ENCODE results near the gene MEP1B.
A peak's percentile ranks its signal among the peaks of the same experiment; 100 is the strongest.
"Not testable (repeated sequence)": the region's sequence is repeated elsewhere in the genome, so short reads cannot be mapped to it uniquely, and the experiment has no call there.

The MEP1B gene

DNA sequence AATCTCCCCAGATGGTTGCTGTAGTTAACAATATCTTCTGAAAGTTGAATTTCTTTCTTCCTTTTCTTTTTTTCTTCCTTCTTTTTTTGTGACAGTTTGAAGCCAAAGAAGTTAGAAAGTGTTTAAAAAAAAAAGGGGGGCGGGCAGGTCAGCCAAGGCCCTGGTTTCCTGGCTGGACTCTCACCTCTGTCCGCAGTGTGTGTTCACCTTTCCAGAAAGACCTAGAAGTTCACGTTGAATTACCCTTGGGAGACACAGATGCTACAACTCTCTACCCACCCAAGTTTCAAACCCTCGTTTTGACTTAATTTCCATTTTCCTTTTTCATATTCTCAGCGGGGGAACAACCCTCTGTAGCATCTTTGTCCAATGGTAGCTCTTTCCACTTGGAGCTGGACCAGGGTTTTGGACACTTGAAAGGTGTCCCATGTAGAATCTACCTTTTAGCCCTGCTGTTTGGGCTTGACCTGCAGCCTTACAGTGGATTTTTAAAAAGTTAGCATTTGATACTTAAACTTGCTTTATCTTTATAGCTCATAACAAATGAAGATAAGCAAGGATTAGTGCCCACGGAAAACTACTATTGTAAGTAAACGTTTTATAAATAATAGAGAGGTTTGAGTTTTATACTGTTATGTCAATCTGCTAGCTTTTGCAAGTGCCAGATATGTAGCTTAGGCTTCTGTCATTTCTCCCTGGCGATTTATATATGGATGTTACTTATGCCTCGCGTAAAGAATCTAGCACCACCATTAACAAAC is 20.0 kb downstream of the MEP1B start:
- no peak for DNase-seq

DNA sequence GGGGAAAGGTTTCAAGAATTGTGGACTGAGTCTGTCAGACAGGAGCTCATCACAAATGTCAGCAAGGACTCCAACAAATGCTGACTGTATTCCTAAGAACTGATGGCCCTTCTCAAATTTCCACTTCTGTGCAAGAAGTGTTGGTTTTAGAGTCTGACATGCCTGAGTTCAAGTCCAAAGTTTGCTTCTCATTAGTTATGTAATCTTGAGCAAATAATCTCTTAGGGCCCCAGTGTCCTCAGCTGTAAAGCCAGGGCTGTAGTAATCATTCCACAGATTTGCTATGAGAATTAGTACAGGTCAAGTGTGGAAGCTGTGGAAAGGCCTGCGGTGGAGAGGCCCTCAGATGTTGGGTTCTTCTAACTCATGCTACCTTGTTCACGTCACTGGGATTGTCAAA is 23.9 kb downstream of the MEP1B start:
- DNase-seq, result no peak

DNA sequence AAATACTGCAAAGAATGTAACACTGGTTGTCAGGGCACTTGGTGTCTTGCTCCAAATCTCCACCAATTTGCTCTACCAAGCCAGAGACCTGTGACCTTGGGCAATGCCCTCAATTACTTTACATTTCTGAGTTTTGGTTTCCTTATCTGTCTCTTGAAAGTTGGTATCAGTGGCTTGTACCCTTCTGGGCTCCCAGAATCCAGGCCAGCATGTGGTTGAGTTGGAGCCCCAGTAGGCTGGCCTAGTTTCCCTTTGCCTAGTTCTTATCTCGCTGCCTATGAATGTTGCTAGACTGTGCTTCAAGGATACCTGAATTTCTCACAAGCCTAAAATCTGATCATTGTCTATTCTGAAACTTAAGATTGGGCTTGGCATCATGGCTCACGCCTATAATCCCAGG is 26.6 kb downstream of the MEP1B start:
- no peak for DNase-seq

DNA sequence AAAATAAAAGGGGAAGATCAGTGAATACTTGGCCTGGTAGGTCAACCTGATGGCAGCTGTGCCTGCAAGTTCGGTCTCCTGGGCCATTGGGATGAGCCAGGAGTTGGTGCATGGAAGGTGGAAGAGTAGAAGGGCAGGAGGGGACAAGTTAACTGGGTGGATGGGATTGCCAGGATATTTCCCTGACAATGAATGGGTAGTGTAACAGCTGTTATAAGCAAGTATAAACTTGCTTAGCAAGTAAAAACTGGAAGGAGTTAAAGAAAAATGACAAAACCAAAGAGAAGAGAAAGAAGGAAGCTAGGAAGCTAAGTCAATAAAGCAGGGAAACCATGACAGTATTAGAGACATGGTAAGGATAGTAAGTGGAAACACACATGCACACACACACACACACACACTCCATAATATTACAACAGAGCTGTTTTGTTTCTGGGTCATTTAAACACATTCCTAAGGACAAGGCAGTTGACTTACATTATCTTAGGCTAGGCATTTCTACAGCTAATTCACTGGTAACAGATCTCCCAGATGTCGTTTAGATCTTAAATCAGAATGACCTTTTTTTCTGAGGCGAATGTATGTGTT is 29.7 kb downstream of the MEP1B start:
- no peak for DNase-seq

DNA sequence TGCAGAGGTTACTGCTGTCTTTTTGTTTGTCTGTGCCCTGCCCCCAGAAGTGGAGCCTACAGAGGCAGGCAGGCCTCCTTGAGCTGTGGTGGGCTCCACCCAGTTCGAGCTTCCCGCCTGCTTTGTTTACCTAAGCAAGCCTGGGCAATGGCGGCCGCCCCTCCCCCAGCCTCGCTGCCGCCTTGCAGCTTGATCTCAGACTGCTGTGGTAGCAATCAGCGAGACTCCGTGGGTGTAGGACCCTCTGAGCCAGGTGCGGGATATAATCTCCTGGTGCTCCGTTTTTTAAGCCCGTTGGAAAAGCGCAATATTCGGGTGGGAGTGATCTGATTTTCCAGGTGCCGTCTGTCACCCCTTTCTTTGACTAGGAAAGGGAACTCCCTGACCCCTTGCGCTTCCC is 43.5 kb downstream of the MEP1B start:
- not testable (repeated sequence) for DNase-seq

DNA sequence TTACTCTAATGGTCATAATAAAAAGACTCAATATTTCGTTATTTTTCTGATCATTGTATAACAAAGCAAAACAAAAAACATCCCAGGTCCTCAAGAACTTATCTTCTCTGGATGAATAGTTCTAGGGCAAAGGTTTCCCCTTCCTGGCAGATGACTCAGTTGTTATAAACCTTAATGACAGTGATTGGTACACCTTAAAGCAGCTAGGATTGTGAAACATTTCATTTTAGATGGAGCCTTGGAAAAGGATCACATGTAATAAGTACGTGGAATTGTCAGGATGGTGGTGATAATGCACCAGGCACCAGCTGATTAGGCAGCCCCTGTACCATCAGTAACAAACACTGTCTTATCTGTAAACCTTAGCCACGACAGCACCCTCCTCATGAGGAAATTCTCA is 47.2 kb downstream of the MEP1B start:
- DNase-seq, result no peak

DNA sequence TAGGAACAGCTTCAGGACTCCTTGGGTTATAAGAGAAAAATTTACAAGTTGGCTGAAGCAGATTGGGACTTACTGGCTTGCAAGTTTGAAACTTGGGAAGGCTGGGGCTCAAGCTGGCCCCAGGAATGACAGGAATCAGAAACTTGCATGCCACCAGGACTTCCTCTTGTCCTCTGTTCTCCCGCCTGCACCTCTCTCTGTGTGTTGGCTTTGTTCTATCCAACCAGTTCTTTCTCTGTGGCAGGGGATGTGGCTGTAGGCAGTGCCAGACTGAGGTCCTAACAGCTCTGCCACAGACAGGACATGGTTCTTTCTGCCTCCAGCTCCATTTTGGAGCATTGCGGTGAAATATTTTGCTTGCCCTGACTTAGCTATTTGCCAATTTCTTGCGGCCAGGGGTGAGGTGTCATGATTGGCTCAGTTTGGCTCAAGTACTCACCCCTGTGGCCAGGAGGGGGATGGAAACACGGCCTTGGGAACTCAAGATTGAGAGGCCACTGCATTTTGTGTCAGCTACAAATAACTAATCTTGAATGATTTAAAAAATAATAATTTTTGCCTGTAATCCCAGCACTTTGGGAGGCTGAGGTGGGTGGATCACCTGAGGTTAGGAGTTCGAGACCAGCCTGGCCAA is 48.9 kb downstream of the MEP1B start:
- no peak for DNase-seq

DNA sequence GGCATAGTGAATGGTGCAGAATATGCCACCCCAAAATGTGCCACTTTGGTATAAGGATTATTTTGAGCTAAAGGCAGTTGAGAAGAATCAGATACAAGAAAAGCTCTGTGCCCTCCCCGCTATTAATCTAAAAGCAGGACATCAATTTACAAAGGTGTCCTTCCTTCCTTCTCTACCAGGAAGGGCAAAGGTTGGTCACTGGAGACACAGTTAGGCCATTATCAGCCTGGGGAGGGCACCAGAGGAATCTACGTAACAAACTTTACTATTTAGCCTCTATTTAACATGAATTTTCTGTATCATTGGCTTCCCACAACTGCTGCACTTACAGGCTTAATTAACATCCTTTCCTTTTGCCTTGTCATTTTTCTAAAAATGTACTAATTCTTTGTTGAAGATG is 52.6 kb downstream of the MEP1B start:
- DNase-seq, result no peak

DNA sequence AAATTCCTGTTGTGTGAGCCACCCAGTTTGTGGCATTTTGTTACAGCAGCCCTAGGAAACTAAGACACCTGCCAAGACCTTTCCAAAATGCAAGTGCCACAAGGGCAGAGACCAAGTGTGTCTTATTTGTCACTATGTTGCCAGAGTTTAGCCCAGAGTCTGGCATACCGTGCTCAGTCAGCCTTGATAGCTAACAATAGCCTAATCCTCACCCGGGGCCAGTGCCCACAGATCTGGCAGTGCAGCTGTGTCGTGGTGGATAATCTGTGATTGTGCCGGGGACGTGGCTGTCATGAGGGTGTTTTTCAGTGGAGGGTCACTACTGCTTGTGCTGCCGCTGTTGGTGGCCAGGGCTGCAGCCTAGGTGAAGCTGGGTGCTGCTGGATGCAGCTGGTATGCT is 53.5 kb downstream of the MEP1B start:
- DNase-seq, result no peak

DNA sequence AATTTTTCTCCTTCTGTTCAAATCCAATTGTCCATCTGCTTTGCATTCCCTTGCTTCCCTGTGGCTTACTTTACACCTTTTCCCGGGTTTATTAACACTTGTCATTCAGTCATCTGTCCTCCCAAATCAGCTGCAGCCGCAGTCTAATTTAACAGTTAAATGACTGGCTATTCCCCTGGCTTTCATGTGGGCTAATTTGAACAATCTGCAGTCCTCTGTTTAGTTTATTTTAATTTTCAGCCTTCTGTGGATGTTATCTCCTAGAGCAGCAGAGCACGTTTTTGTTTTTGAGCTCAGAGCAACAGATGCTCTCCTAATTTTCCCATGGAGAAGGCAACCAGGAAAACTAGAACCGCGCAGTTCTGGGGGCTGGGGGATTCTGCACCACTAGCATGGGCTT is 55.0 kb downstream of the MEP1B start:
- DNase-seq, result no peak

DNA sequence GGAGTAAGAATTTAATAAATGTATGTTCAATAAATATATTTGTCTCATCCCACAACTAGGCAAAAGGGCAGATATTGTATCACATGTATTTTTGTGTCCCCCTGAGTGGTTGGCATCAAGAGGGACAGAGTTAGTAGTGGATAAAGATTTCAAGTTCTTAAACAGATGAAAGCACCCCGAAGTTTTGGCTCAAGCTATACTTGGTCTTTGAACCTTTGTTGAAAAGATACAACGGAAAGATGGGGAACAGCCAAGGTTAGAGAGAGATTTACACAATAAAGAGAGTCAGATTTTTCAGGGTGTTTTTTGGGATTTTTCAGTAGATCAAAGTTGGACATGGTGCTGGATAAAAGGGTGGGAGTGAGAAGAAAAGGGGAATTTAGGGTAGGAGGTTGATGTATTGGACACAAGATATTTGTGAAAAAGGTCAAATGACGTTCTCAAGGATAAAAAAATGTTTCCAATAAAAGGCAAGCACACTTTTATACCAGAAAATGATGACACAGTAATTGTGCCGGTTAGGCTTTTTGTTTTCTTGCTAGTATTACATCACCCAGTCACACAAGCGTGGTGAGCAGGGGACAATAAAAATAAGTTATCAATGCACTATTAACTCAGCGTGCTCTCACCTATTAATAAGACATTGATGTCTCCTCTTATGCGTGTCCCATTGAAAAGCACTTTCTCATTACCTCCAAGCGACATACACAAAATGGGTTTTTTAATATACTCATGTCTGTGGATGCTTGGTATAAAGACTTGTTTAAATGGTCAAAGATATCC is 59.5 kb downstream of the MEP1B start:
- no peak for DNase-seq

DNA sequence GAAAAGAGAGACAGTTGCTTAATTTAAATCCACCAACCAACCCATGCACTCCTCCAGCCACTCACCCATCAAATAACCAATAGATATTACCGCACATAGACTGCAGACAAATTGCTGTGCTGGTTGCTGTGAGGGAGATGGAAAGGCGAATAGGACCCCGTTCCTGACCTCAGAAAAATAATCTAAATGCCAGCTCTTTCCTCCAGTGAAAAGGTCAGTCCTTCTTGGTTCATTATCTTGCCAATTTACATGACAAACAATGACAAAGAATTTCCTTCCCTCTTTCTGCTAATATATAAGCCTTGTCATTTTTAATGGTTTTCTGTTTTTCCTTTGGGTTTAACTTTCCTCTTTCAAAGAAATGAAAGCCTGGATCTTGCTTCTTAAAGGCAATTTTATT is 61.6 kb downstream of the MEP1B start:
- DNase-seq, result no peak

DNA sequence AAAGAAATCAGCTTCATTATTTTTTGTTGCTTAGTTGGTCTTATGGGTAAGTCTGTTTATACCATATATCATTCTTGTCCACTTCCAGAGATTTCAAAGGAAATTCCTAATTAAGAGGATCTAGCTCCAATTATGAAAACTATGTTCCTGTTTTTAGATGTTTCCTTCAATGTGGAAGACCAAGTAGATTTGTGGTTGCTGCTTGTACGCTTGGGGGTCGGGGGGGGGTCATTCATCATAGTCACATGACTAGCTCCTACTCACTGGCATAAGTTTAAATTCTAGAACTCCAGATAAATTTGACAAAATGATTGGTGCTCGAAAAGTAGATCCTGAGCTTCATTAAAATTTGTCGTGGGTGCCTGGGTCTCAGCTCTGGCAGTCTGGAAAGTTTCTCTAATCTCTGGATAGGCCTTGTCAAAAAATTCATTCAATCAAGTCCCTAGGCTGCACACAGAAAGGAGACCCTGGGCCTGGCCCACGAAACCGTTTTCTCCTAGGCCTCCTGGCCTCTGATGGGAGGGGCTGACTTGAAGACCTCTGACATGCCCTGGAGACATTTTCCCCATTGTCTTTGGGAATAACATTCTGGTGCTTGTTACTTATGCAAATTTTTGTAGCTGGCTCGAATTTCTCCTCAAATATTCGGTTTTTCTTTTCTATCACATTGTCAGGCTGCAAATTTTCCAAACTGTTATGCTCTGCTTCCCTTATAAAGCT is 62.5 kb downstream of the MEP1B start:
- DNase-seq, result no peak

DNA sequence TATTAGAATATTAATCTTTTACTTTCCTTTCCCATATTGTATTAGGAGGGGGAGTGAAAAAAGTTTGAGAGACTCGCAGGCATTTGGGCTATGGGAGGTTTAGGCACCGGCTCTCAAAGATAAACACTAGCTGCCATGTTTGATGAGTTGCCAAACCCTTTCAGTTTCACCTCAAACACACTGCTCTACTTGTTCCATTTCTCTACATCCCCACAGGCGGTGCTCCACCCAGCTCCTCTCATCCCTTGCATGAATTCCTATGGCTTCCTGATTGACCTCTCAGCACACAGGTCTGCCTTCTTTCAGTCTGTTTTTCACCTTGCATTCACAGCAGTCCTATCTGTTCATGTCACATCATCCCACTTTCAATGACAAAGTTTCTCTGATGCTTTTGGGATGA is 65.7 kb downstream of the MEP1B start:
- DNase-seq, result no peak

DNA sequence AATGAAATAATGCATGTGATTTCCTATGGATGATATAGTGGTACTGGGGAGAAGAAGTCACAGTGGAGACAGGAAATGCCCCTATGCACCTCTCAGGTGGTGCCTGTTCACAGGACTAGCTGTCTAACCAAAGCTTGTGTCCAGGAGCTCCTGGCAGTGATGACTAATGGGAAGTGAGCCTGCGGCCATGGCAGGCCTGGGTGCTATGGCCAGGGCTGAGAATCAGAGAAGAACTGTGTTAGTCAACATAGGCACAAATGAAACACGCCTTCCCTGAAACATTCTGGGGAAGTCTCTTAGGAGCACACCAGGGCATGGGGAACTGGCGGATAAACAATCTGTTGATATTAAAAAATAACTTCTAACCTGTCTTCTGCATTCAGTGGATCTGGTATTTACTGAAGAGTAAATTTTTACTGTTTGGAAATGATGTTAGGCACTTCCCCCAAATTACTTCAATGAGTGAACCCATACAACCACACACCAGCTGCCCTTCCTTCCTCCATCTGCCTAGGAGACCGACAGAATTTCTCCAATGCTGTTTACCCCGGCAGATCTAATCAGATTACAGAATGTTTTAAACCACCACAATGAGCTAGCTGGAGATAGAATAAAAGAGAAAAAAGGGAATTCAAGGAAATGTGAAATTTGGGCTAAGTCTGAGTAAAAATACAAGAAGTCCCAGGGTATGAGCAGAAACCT is 67.4 kb downstream of the MEP1B start:
- peak; percentile 12 for DNase-seq

DNA sequence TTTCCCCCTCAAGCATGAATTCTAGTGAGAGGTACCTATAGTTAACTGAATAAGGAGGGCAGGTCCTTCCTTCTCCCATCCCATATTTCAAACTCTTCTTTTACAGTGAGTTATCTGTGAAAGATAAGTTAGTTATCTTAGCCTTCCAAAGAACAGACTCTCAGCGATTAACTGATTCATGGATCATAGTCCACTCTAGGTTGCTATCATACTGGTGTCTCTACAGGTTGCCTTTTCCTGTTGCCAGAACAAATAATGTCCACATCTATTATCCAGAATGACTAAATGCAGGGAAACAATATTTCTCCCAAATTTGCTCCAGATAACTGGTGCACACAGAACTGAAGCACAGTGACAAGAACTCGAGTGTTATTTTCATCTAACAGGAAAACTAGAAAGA is 68.3 kb downstream of the MEP1B start:
- DNase-seq, result no peak

DNA sequence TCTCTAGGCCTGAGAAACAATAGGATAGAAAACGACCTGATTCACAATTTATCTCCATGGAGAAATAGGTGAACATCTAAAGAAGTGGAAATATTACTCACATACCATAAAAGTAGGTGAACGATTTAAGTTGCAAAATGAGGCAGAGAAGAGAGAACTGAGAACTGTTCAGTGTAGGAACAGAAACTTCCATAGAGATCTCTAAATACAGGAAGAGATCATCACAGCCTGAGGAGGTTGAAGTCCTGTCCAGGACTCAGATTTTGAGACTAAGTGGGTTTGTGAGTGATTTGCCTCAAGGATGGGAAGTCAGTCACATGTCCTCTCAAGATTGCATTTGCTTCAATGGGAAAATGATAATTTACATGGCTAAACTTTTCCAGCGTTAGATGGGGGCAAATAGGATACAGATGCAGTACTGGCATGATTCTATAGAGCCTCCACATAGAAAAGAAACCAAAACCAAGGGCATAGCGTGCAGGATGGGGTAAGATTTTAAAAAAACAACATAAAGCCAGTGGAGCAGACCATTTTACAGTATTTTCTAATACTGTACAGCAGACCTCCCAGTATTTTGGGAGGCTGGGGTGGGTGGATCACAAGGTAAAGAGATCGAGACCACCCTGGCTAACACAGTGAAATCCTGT is 68.8 kb downstream of the MEP1B start:
- no peak for DNase-seq

DNA sequence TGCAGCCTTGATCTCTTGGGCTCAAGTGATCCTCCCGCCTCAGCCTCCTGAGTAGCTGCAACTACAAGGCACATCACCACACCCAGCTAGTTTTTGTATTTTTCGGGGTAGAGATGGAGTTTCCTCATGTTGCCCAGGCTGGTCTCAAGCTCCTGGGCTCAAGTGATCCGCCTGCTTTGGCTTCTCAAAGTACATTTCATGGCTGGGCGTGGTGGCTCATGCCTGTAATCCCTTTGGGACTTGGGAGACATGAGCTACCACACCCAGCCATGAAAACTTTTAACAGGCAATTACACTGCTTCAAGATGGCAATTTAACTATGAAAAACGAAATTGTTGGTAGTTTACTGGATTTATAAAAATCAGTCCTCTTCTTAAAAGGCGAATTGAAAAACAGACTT is 69.7 kb downstream of the MEP1B start:
- no peak for DNase-seq

DNA sequence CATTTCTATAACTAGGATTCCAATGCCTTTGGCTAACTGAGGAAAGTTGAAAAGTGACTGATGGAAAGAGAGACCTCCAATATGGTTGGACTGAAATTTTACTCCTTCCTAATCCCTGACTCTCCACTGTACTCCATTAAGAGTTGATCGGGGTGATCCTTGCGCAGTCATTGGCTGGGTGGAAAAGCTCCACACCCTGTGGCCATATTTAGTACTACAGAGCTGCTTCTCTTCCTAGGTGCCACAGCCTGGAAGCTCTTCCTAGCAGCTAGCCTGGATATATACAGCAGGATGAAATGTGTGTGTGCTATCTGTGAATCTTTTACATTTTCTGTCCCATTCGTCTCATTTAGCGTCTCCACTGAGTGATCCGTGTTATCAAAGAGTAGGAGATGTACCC is 71.2 kb downstream of the MEP1B start:
- DNase-seq, result no peak

DNA sequence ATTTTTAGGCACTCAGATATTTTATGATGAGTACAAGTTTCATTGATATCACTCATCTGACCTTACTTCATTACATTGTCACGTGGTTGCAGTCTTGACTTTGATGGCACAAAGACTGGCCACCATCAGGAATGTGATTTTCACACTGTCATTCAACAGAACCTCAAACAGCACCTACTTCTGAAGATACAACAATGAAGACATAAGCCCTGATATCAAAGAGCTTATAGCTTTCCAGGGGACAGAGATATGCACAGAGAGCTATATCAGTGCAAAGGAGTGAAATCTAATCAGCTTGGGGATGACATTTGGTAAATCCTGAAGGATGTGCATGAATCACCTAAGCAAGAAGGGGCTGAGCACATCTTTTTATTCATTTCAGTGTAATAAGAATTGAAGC is 72.3 kb downstream of the MEP1B start:
- no peak for DNase-seq

DNA sequence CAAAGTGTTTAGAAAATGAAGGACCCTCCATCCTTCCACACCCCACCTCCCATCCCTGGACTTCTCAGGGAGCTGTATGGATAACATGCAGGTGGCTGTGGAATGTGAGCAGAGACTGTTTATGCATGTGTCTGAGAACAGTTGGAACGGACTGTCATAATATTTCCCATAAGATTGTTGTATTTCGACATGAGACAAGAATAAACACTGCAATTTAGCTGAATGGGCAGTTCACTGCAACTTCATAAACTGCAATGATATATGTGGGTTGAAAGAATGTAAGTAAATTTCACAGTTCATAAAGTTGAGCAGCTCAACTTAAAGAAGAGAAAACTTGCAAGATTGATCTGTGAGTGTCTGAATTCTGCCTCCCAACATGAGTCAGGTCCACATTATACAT is 74.6 kb downstream of the MEP1B start:
- no peak for DNase-seq

DNA sequence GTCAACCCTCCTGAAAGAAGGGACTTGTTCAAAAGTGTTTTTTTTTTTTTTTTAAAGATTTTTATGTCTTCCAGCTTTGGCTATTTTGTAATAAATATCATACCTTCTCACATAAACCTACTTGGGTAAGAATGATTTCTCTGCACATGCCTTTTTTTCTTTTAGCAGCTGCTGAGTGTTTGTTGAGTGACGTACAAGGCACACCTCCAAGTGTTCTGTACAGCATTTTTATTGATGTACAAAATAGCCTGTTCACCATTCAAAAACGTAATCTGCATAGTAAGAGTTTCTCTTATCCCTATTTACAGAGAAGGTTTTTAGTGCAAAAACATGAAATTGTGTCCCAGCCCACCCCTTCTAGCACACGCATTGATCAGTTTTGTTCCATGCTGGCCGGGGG is 77.6 kb downstream of the MEP1B start:
- no peak for DNase-seq
